PFSK-1 (cell line): ENCODE results near the gene CNIH3.

Source experiments
- POLR2AphosphoS5 ChIP-seq: IDR thresholded peaks from 2 replicates; pipeline ENCODE4 v1.6.1; 2012; ENCODE audit warnings: low read depth, mild to moderate bottlenecking, control low read depth, low read length, moderate library complexity
- SIN3A ChIP-seq: IDR thresholded peaks from 2 replicates; pipeline ENCODE4 v1.6.1; 2012; ENCODE audit warnings: mild to moderate bottlenecking, low read length, moderate library complexity, borderline replicate concordance; ENCODE audit not compliant: insufficient read depth

- TF ChIP-seq POLR2AphosphoS5 = no peak
- TF ChIP-seq SIN3A = no peak
Measured at GRCh38 chr1:224656392-224656791, 40.3 kb downstream of the CNIH3 start.
